HG03520 (cell line): ENCODE results near the gene SLC44A2.

ENCODE experiments used
- ATAC-seq: cut with Tn5 transposase; IDR thresholded peaks from one replicate; pipeline ENCODE4 v1.9.1; 2021; ENCODE audit warnings: mild to moderate bottlenecking, moderate library complexity; ENCODE audit not compliant: unreplicated experiment

The SLC44A2 gene

DNA sequence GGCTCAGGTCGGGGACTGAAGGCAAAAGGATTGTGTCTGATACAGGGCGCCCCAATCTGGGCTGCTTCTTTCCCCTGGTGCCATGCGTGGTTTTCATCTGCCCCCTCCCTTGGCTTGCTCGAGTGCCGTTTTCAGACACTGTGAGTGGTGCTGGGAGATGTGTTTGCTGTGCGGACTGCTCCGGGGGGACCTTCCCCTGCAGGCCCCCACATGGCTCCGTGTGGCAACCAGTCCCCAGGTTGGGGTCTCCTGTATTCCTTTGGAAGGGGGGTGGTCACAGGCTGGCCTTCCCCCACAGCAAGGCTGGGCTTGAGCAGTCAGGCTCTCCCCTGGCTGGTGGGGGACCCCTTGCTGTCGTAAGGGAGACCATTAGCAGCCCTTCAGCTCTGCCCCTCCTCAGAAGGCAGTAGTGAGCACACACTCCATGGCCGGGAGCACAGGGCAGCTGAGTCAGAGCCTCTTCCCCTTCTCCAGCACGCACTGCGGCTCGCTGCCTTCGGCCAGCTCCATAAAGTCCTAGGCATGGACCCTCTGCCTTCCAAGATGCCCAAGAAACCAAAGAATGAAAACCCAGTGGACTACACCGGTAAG, 55.3 kb downstream of the SLC44A2 start:
- no peak for ATAC-seq

DNA sequence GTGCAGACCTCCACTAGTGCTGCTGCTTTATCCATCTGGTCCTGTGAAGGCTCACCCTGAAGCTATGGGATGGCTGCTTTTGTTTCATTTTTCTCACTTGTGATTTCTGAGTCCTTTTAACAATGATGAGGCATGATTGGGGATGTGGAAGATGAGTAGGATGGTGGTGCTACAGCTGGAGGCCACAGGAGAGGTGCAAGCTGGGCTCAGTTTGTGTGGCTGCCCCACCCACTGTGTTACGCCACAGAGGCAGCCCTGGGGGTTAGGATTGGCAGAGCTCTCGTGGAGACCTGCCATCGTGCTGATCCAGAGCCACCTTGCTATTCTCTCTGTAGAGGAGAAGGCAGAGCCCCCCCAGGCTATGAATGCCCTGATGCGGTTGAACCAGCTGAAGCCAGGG, 56.3 kb downstream of the SLC44A2 start:
- ATAC-seq, result no peak

DNA sequence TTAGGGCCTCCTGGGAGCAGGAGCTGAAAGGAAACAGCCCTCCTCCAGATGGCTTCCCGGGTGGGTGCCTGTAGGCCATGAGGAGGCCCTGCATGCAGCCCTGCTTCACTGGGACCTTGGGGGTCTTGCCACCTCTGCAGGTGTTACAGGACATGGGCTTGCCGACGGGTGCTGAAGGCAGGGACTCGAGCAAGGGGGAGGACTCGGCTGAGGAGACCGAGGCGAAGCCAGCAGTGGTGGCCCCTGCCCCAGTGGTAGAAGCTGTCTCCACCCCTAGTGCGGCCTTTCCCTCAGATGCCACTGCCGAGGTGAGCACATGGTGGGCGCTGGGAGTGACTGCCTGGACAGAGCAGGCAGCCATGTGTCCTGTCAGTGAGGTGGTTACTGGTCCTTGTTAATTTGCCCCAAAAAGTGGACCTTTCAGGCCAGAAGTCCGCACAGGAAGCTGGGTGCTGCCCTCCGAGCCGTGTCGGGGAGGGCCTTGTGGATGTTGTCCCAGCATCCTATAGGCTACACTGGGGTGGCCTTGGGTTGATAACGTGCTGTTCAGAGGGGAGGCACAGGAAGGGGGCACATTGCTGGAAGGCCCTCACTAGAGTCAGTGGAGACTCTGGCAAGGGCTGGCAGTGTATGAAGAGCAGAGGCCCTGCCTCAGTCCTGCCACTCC, 57.2 kb downstream of the SLC44A2 start:
- no peak for ATAC-seq

DNA sequence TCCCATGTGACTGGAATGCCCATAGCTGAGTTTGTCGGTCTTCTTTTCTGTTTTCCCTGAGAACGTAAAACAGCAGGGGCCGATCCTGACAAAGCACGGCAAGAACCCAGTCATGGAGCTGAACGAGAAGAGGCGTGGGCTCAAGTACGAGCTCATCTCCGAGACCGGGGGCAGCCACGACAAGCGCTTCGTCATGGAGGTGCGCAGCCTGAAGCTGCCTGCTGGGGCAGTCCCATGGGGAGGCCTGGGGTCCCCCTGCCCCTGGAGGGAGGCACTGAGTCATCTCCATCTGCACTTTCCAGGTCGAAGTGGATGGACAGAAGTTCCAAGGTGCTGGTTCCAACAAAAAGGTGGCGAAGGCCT, 57.7 kb downstream of the SLC44A2 start:
- no peak for ATAC-seq

DNA sequence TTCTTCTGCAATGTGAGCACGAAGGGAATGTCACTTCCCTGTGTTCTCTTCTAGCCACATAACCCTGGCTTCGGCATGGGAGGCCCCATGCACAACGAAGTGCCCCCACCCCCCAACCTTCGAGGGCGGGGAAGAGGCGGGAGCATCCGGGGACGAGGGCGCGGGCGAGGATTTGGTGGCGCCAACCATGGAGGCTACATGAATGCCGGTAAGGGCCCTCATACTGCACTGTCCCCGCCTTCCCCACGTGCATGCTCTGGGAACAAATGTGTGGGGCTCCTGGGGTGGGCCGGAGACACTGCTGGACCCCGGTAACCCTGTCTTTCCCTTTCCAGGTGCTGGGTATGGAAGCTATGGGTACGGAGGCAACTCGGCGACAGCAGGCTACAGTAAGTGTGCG, 58.2 kb downstream of the SLC44A2 start:
- no peak for ATAC-seq

GRCh38 chr19:10685210-10685609, 59.9 kb downstream of the SLC44A2 start:
- no peak for ATAC-seq

DNA sequence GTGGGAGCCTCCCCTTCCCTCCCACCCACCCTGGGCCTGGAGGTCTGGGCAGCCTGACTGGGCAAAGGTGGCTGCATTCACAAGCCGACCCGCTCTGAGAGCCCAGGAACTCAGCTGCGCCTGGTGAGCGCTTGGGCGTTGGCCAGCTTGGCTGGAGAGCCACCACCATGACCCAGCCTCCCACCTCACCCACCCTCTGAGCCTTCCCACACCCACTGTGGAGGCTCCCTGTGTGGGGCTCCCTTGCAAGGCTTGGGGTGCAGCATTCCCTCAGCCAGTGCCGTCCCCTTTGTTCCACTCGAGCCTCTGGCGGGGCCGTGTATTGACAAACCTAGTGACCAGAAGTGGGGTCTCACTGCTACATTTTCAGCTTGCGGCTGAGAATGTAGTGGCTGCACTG, 60.8 kb downstream of the SLC44A2 start:
- ATAC-seq, result no peak

DNA sequence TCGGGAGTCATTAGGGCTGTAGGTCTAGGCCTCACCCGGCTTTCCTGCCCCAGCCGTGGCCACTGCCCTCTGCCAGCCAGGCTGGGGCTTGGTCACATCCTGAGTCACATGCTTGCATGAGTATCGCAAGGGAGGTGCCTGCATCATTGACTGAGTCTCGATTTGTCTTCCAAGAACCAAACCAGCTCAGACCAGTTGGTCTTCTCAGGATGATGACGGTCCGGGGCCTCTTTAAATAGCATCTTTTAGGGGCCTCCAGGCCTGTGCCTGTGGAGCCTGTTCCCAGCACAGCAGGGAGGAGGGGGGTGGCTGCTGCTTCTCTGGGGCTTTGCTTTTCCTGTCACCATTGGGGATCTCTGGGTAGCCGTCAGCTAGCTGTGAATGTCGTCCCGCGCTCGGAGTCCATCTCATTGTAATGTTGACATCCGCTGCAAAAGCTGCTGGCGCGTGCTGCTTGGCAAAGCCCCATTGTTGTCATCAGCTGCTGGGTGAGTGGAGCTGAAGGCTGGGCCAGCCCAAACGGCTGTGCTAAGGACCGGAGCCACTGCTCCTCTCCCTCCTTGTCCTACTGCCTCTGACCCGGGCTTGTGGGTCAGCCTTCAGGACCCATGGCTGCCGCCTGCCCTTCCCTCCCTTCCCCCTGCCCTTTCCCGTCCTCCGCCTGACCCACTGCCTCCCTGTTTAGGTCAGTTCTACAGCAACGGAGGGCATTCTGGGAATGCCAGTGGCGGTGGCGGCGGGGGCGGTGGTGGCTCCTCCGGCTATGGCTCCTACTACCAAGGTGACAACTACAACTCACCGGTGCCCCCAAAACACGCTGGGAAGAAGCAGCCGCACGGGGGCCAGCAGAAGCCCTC, 61.5 kb downstream of the SLC44A2 start:
- no peak for ATAC-seq

- ATAC-seq, result no peak
These were observed 62.4 kb downstream of the SLC44A2 start for GRCh38 chr19:10687518-10688288.

DNA sequence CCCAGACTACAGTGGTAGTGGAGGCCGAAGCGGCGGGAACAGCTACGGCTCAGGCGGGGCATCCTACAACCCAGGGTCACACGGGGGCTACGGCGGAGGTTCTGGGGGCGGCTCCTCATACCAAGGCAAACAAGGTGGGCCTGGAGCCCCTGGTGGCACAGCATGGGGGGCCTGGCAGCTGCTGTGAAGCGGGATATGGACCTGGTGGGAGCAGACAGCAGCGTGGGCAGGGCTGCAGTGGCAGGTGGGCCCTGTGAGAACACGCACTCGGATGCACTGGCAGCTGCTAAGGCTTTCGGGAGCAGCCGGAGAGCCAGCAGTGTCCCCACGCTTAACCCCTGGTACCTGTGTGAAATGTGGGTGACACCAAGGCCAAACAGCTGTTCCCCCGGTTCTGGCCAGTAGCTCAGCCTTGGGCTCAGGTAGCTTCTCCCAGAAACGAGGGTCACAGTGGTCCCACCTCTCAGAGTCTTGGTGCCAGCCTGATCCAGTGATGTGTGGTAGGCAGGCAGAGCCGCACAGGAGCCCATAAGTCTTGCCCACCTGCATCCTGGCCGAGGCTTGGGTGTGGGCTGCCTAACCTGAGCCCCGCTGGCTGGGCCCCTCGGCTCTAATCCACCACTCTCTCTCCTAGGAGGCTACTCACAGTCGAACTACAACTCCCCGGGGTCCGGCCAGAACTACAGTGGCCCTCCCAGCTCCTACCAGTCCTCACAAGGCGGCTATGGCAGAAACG, 63.4 kb downstream of the SLC44A2 start:
- no peak for ATAC-seq

DNA sequence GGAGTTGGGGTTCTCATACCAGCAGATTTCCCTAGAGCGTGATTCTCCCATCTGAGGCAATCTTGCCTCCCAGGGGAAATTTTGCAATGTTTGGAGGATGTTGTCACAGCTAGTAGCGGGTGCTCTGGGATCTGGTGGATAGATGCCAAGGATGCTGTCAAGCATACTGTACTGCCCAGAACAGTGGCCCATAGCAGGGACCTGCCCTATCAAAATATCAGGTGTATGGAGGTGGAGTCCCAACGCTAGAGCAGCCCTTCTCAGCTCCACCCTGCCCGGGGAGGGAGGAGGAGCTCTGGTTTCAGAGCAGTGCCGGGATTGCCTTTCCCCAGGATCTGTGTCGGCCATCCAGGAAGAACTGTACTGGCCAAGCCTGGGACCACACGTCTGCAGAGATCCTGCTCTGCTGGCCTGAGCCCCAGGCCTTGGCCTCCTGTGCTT, 65.0 kb downstream of the SLC44A2 start:
- no peak for ATAC-seq

- no peak for ATAC-seq
These were observed 66.0 kb downstream of the SLC44A2 start for GRCh38 chr19:10691178-10691881.

DNA sequence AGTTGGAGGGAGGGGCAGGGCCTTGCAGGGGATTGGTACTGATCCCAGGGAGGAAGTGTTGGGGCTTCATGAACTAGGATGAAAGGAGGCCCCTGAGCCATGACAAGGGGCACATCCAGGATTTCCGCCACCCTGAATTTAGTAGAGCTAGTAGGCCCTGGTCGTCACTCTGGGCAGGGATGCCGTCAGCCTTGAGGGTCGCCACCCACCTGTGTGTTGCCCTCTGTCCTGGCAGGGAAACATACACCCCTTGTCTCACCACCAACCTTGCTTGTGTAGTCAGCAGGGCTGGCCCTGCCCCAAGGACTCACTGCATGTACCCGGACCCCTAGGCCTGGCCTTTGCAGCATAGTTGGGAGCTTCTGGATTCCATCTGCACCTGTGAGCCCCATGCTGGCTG, 66.5 kb downstream of the SLC44A2 start:
- no peak for ATAC-seq

DNA sequence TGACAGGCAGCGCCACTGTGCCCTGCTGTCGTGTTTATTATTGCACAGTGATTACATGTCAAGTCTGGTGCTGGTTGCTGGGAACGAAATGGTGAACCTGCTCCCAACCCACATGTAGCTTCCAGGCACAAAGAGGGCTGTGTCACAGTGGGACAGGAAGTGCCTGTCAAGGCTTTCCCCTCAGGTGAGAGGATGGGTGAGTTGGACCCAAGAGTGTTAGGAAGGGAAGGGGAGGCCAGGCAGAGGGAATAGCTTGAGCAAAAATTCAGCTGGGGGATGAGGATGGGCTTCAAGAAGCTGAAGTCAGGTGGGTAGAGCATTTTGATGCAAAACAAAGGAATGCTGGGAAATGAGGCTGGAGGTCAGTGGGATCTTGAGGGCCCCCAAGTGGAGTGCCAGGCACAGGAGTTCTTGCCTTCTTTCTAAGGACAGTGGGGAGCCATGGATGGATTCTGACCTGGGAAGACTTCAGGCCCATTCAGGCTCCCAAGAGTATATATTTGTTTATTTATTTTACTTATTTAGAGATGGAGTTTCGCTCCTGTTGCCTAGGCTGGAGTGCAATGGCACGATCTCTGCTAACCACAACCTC, 67.4 kb downstream of the SLC44A2 start:
- no peak for ATAC-seq
